H9 (cell line): ENCODE data around the gene TXNDC11. TPM values are rescaled to one million over a fixed set of nuclear protein-coding genes. Genes with fewer than 3 reads are reported as not detected.

Experiments
- DNase-seq: peaks from one replicate; pipeline ENCODE4 v3.0.0-alpha.2; 2017
- H2AFZ ChIP-seq: one replicate; pipeline ENCODE4 v1.6.1; 2013; ENCODE audit warnings: mild to moderate bottlenecking, low read length, control low read depth, moderate library complexity
- H2AK5ac ChIP-seq: 2 replicates; pipeline ENCODE4 v1.6.1; 2013; ENCODE audit warnings: low read length, control low read depth, mixed read lengths; ENCODE audit not compliant: insufficient read length
- H2BK120ac ChIP-seq: one replicate; pipeline ENCODE4 v1.6.1; 2013; ENCODE audit warnings: low read depth, mild to moderate bottlenecking, low read length, control low read depth, inconsistent platforms; ENCODE audit not compliant: poor library complexity, severe bottlenecking
- H2BK12ac ChIP-seq: 2 replicates; pipeline ENCODE4 v1.6.1; 2013; ENCODE audit warnings: low read length, control low read depth, mixed read lengths, low read depth; ENCODE audit not compliant: insufficient read length
- H2BK15ac ChIP-seq: 2 replicates; pipeline ENCODE4 v1.6.1; 2013; ENCODE audit warnings: low read depth, low read length, control low read depth
- H2BK20ac ChIP-seq: one replicate; pipeline ENCODE4 v1.6.1; 2013; ENCODE audit warnings: low read depth, mild to moderate bottlenecking, low read length, control low read depth, inconsistent platforms; ENCODE audit not compliant: poor library complexity, severe bottlenecking
- H2BK5ac ChIP-seq: 2 replicates; pipeline ENCODE4 v1.6.1; 2013; ENCODE audit warnings: low read length, control low read depth, mixed read lengths; ENCODE audit not compliant: insufficient read length
- H3K14ac ChIP-seq: 2 replicates; pipeline ENCODE4 v1.6.1; 2013; ENCODE audit warnings: low read length, control low read depth; ENCODE audit not compliant: insufficient read depth
- H3K18ac ChIP-seq: 2 replicates; pipeline ENCODE4 v1.6.1; 2013; ENCODE audit warnings: low read depth, mild to moderate bottlenecking, mixed read lengths, low read length, control low read depth; ENCODE audit not compliant: insufficient read length
- H3K23ac ChIP-seq: 2 replicates; pipeline ENCODE4 v1.6.1; 2013; ENCODE audit warnings: low read length, control low read depth, mixed read lengths, low read depth; ENCODE audit not compliant: insufficient read length
- H3K23me2 ChIP-seq: 2 replicates; pipeline ENCODE4 v1.6.1; 2013; ENCODE audit warnings: low read depth, mild to moderate bottlenecking, mixed read lengths, low read length, control low read depth; ENCODE audit not compliant: insufficient read length, poor library complexity, severe bottlenecking
- H3K27ac ChIP-seq: 2 replicates; pipeline ENCODE4 v1.5.1; 2013; ENCODE audit warnings: low read length, control low read depth, mixed read lengths, low read depth; ENCODE audit not compliant: insufficient read length
- H3K27me3 ChIP-seq: 2 replicates; pipeline ENCODE4 v1.6.1; 2013; ENCODE audit warnings: low read length, control low read depth, inconsistent platforms; ENCODE audit not compliant: insufficient read depth
- H3K4ac ChIP-seq: 2 replicates; pipeline ENCODE4 v1.6.1; 2013; ENCODE audit warnings: low read depth, mild to moderate bottlenecking, control low read depth, inconsistent platforms, low read length, moderate library complexity
- H3K4me1 ChIP-seq: 2 replicates; pipeline ENCODE4 v1.6.1; 2013; ENCODE audit warnings: low read length, control low read depth, inconsistent platforms; ENCODE audit not compliant: insufficient read depth
- H3K4me2 ChIP-seq: 2 replicates; pipeline ENCODE4 v1.6.1; 2013; ENCODE audit warnings: low read length, control low read depth, mixed read lengths; ENCODE audit not compliant: insufficient read length, insufficient read depth
- H3K56ac ChIP-seq: 2 replicates; pipeline ENCODE4 v1.6.1; 2013; ENCODE audit warnings: low read depth, mild to moderate bottlenecking, mixed read lengths, low read length, control low read depth; ENCODE audit not compliant: insufficient read length
- H3K79me1 ChIP-seq: 2 replicates; pipeline ENCODE4 v1.6.1; 2013; ENCODE audit warnings: low read depth, mild to moderate bottlenecking, moderate library complexity, low read length, control low read depth, inconsistent platforms; ENCODE audit not compliant: insufficient read depth, poor library complexity, severe bottlenecking
- H3K79me2 ChIP-seq: 2 replicates; pipeline ENCODE4 v1.6.1; 2013; ENCODE audit warnings: low read length, control low read depth, inconsistent platforms; ENCODE audit not compliant: insufficient read depth
- H3K9ac ChIP-seq: 2 replicates; pipeline ENCODE4 v1.6.1; 2013; ENCODE audit warnings: low read length, control low read depth, mixed read lengths; ENCODE audit not compliant: insufficient read length; ENCODE audit errors: extremely low read depth
- H3K9me3 ChIP-seq: one replicate; pipeline ENCODE4 v1.6.1; 2013; ENCODE audit warnings: low read depth, low read length, inconsistent platforms; ENCODE audit not compliant: control insufficient read depth
- H3T11ph ChIP-seq: one replicate; pipeline ENCODE4 v1.6.1; 2013; ENCODE audit warnings: mild to moderate bottlenecking, low read length, control low read depth, inconsistent platforms
- H4K20me1 ChIP-seq: one replicate; pipeline ENCODE4 v1.6.1; 2013; ENCODE audit not compliant: control insufficient read depth, insufficient read length, insufficient read depth
- H4K5ac ChIP-seq: 2 replicates; pipeline ENCODE4 v1.6.1; 2013; ENCODE audit warnings: low read depth, mild to moderate bottlenecking, mixed read lengths, low read length, control low read depth; ENCODE audit not compliant: insufficient read length
- H4K8ac ChIP-seq: replicated peaks from 2 replicates; pipeline ENCODE4 v1.6.1; 2013; ENCODE audit warnings: low read length, control low read depth, mixed read lengths, low read depth; ENCODE audit not compliant: insufficient read length
- H4K91ac ChIP-seq: 2 replicates; pipeline ENCODE4 v1.6.1; 2013; ENCODE audit warnings: low read depth, mild to moderate bottlenecking, moderate library complexity, mixed read lengths, low read length, control low read depth; ENCODE audit not compliant: insufficient read length
- H3K27ac Mint-ChIP-seq, 3 experiments: 2 replicates in 2 of 3; 3 replicates in 1 of 3; pipeline ENCODE4 v1.8.0; 2020 to 2021; ENCODE audit warnings: mixed read lengths in 3 of 3, mild to moderate bottlenecking in 1 of 3, moderate library complexity in 1 of 3
- H3K27me3 Mint-ChIP-seq: 2 replicates; pipeline ENCODE4 v1.8.0; 2021; ENCODE audit warnings: low read depth, mild to moderate bottlenecking, moderate library complexity, mixed read lengths
- H3K36me3 Mint-ChIP-seq, 3 experiments: 2 replicates in 2 of 3; 3 replicates in 1 of 3; pipeline ENCODE4 v1.8.0; 2020 to 2021; ENCODE audit warnings: low read depth in 3 of 3, mixed read lengths in 3 of 3; ENCODE audit not compliant: insufficient read depth in 1 of 3
- H3K4me1 Mint-ChIP-seq, 2 experiments: 2 replicates each; pipeline ENCODE4 v1.8.0; 2020; ENCODE audit warnings: mixed read lengths in 2 of 2
- H3K4me3 Mint-ChIP-seq, 2 experiments: 2 replicates in 1 of 2; 3 replicates in 1 of 2; pipeline ENCODE4 v1.8.0; 2020 to 2021; ENCODE audit warnings: mild to moderate bottlenecking in 2 of 2, mixed read lengths in 2 of 2, moderate library complexity in 1 of 2
- H3K9me3 Mint-ChIP-seq, 2 experiments: 2 replicates in 1 of 2; 3 replicates in 1 of 2; pipeline ENCODE4 v1.8.0; 2020; ENCODE audit warnings: mild to moderate bottlenecking in 2 of 2, mixed read lengths in 2 of 2, moderate library complexity in 1 of 2
- CTCF ChIP-seq: fragments of 200-600 bp; sonication (generic); conservative IDR thresholded peaks from 3 replicates; pipeline ENCODE4 v1.8.0; 2021; ENCODE audit warnings: antibody characterized with exemption, mild to moderate bottlenecking
- WGBS: extraction: QIAGEN DNeasy Blood & Tissue Kit; methylation state at CpG from one replicate; pipeline ENCODE4 v1.1.7; 2013; ENCODE audit warnings: missing lambda C conversion rate, low lambda C conversion rate, mixed read lengths; ENCODE audit not compliant: insufficient read length; ENCODE audit errors: extremely low coverage; 5-methylcytosine and 5-hydroxymethylcytosine counted together
- long read RNA-seq: library from polyadenylated mRNA; unstranded; transcript quantifications from one replicate; pipeline ENCODE4 v2.0.0, GENCODE V29; 2020
- total RNA-seq: library from RNA; stranded (reverse); gene quantifications from 2 replicates; pipeline ENCODE4 v1.2.1, GENCODE V29; 2021

Gene TXNDC11
- 12.2 and 15.3 TPM in 2 replicates for total RNA-seq
- long read RNA-seq, partial matches to known transcripts, result 3 of 11 reads
- long read RNA-seq, other reads (novel, unspliced or antisense), result 4 of 11 reads

- Histone ChIP-seq H4K20me1 (no peaks in the 10 kb centered on the region), H3K18ac (peak within 1 kb of the TSS; percentile 92), H3K79me2 (0 out of 2 replicates have a peak, but pooled peaks cover 4% of the 10 kb centered on the region), H2BK12ac (no peak within 1 kb of the TSS), H3K27me3 (no peaks in the 10 kb centered on the region), H2BK15ac (no peak within 1 kb of the TSS), H3K4ac (no peak within 1 kb of the TSS), H3K9ac (peak within 1 kb of the TSS; percentile 72), H4K8ac (no peak within 1 kb of the TSS), H3K4me1 (no peaks in the 10 kb centered on the region), H3K27ac (no peak within 1 kb of the TSS), H3K79me1 (peaks cover 4% of the 10 kb centered on the region), H3K56ac (no peak within 1 kb of the TSS), H3K14ac (peak within 1 kb of the TSS; percentile 89), H4K5ac (no peak within 1 kb of the TSS), H2AFZ (no peak within 1 kb of the TSS), H3K4me2 (peak within 1 kb of the TSS; percentile 58), H3K23ac (no peak within 1 kb of the TSS), H3T11ph (no peak within 1 kb of the TSS), H2BK120ac (no peak within 1 kb of the TSS), H2BK20ac (no peak within 1 kb of the TSS), H4K91ac (no peak within 1 kb of the TSS), H2BK5ac (no peak within 1 kb of the TSS), H3K9me3 (no peaks in the 10 kb centered on the region), H3K23me2 (peaks cover 6% of the 10 kb centered on the region), H2AK5ac (no peak within 1 kb of the TSS)
- no peak for TF ChIP-seq CTCF
- peaks cover 0 to 7% (median 2%) of the 10 kb centered on the region in 3 experiments; a peak in 3 of 7 replicates for H3K36me3 Mint-ChIP-seq
- H3K4me3 Mint-ChIP-seq, result peak within 1 kb of the TSS; percentile 83 to 97
- peaks cover 22 to 25% of the 10 kb centered on the region in 2 experiments for H3K4me1 Mint-ChIP-seq
- no peaks in the 10 kb centered on the region for H3K9me3 Mint-ChIP-seq
- no CpG with 5 or more reads among the region's 96 CpGs for WGBS
- no peaks in the 10 kb centered on the region for H3K27me3 Mint-ChIP-seq
- H3K27ac Mint-ChIP-seq, result peak within 1 kb of the TSS; percentile 80 to 95 (median 95); a peak in 6 of 7 replicates
- peak; percentile 97 for DNase-seq
Measured at GRCh38 chr16:11742536-11743307, at the start of gene TXNDC11. TXNDC11 (minus strand) TSS chr16:11742857; CDS start chr16:11742730, 127 bp downstream.
